ENCODE data around the gene THAP11.

THAP11 gene

DNA sequence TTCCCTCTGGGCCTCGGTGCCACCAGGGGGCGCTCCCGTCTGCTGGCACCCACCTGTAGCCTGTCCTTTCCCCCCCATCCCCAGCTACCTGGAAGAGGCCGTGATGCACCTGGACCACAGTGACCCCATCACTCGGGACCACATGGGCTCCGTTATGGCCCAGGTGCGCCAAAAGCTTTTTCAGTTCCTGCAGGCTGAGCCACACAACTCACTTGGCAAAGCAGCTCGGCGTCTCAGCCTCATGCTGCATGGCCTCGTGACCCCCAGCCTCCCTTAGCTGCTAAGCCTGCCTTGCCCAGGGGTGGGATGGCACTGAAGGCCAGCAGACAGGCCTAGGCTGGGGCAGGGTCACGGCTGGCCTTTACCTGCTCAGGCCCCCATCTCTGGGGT lies 41.7 kb downstream of the THAP11 start:
- no peak for DNase-seq (ENCODE audit: low read depth in 2 of 2)

DNA sequence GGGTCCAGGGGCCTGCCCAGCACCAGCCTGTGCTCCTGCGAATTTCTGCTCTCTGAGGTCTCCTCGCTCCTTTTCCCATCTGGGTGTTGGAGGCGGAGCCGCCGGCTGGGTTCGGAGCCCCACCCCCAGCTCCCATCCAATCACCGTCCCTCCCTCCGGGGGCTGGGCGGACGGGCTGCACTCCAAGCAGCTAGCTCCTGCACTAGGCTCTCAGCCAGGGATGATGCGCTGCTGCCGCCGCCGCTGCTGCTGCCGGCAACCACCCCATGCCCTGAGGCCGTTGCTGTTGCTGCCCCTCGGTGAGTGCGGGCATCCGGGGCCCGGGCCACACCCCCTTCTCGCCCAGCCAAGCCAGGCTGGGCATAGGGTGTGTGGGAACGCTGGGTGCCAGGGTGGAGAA lies 42.6 kb downstream of the THAP11 start, which contains the start of gene NRN1L:
NRN1L (plus strand) TSS at position 202 of the 400 bp plus-strand sequence; CDS start at position 221, 19 bp downstream.
- DNase-seq (ENCODE audit: low read depth in 2 of 2): peak; percentile 78 to 80

DNA sequence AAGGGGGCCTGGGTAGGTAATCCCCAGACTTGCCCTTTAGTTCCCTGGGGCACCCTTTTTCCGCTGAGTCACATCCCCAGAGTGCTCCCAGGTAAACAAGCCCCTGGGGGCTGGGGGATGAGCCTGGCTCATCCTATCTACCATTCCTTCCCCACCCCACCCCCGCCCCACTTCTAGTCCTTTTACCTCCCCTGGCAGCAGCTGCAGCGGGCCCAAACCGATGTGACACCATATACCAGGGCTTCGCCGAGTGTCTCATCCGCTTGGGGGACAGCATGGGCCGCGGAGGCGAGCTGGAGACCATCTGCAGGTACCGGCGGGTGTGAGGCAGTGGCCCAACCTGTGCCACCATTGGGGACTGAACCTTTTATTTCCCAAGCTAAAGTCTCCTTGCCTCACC lies 43.4 kb downstream of the THAP11 start:
- no peak for DNase-seq (ENCODE audit: low read depth in 2 of 2)

DNA sequence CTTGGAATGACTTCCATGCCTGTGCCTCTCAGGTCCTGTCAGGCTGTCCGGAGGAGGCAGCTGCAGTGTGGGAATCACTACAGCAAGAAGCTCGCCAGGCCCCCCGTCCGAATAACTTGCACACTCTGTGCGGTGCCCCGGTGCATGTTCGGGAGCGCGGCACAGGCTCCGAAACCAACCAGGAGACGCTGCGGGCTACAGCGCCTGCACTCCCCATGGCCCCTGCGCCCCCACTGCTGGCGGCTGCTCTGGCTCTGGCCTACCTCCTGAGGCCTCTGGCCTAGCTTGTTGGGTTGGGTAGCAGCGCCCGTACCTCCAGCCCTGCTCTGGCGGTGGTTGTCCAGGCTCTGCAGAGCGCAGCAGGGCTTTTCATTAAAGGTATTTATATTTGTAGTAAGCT lies 43.9 kb downstream of the THAP11 start:
- no peak for DNase-seq (ENCODE audit: low read depth in 2 of 2)

DNA sequence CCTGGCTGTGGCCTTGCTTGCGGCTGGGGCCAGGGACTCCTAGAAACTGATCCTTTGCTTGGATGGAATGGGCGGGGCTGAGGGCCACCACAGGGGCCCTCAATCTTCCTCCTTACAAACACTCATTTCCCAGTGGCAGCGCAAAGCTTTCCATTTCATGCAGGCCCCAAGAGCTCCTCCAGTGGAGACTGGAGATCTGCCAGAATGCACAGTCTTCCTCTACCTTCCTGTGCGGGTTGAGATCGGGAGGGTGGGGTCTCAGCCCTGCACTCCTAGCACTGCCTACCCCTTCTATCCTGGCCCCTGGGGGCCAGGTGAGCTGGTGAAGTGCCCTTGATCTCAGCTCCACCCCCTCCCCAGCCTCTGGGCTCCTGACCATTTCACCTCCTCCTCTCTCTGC lies 44.3 kb downstream of the THAP11 start:
- DNase-seq (ENCODE audit: low read depth in 2 of 2): no peak

DNA sequence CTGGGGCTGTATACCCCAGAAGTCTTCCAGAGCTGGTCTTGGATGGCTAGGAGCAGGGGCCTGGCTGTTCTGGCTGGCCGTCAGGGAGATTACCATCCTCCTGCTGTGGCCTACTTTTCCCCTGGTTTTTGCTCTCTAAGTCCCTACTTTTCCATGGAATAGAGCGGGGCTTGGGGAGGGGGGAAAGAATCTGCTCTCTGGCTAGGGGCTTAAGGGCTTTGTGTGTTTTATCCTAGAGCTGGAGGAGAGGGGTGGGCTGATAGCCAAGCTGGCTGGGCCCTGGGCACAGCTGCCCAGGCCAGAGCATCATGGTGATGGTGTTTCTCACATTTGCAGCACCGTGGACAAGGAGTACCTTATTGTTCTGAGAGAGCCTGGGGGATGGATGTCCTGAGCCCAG lies 46.2 kb downstream of the THAP11 start:
- no peak for DNase-seq (ENCODE audit: low read depth in 2 of 2)

DNA sequence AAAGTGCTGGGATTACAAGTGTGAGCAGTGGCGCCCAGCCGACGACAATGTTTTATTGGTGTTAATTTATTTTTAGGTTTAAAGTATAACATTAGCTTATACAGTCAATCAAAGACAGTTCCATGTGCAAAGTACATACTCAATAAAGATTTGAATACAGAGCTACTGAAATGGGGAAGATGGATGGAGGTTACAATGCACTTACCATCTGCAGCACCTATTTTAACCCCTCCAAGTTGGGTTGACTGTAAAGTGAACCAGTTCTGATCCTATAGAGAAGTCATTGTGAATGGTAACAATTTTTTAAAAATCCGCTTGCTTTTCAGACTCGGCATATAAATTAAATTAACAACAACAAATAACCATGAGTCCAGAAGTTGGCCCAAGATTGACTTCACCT lies 50.3 kb downstream of the THAP11 start:
- DNase-seq (ENCODE audit: low read depth in 2 of 2): no peak

DNA sequence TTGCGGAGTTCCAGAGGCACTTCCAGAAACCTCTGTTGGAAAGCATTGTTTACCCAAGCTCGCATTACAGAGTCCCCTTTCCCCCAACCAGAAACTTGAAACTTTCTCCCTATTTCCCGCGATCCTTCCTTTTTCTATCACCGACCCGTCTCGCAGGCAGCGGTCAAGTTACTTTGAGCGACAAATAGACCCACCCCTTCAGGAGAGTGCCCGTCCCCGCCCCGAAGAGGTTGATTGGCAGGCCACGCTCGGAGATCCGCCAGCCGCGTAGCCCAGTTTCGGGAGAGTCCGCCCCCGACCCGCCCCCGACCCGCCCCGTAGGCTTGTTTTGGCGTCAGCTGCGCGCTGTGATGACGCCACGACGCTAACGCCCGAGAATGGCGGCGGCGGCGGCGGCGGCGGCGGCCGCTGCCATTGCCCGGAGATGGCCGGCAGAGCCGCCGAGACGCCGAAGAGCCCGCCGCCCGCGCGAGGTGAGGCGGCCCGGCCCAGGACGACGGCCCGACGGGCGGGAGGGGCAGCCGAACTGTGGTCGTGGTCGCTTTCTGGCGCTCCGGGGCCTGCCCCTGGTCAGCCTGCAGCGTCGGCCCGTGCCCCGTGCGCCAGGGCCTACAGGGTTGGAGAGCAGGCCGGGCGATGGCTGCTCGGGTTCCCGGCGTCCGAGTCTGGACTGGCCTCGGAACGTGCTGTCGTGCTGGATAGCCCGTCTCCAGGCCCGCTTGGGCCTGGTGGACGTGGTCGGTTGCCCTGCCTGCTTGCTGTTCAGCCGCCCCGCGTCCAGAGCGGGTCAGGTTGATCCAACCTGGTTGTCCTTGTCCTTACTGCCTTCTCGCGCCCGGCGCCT lies 51.0 kb downstream of the THAP11 start, which contains the start of gene PSKH1:
PSKH1 (plus strand) TSS at position 356 of the 844 bp plus-strand sequence. CDS start 15,496 bp downstream, outside the sequence.
- peak; percentile 87 for DNase-seq (ENCODE audit: low read depth in 2 of 2)
